ENCODE measurements around the gene SSBP2. TPM values are rescaled to one million over a fixed set of nuclear protein-coding genes. Genes with fewer than 3 reads are reported as not detected.

The SSBP2 gene
- polyA plus RNA-seq, 1 donor, result 63.5 TPM

GRCh38 chr5:81579262-81579924 lies 171.5 kb downstream of the SSBP2 start:
- DNase-seq, result no peak

DNA sequence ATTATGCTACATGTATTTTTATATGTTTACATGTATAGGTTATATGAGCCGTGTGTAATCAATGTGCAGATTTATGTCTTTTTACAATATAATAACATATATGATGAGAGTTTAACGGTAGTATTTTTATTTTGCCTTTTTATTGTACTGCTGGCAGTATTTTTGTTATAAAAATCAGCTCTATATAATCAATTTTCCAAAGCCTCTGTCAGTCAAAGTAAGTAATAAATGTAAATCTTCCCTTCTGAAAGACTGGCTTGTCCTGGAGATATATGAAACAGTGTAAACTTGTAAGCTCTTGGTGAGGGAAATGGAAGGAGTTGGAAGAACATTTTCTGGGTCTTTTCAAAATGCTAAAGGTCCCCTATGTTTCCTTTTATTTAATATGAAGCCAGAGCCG lies 173.8 kb downstream of the SSBP2 start:
- DNase-seq, result no peak

DNA sequence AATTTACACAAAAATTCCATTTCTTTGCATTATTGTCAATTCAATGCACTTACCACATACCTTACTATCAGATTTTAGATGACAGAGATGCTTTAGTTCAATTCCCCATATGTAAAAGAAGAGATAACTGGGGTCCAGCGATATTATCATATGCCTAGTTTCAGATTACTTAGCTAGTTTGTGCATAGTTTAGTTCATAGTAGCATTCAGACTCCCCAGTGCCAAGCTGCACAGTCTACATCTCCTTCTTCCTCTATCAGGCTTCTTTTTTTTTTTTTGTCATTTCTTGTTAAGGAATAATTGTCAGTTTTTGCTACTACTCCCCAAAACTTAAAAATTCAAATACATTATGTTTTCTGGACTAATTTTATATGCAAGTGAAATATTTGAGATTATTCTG lies 175.0 kb downstream of the SSBP2 start:
- DNase-seq, result no peak

DNA sequence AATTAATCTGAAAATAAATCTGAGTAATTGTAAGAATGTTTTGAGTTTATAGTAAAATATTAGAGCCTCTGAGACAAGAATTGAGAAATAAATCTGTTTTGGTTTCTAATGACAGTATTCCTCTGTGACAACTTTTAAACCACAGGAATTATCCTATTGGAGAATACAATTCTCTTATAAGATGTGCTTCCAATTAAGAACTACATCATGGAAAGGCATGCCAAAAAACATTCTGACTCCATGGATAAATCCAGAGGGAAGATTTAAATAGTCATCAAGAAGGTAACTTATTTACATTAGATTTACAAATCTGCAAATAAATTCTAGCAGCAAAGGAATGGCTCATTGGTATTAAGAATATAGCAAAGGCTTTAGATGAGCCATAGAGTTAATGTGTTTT lies 178.7 kb downstream of the SSBP2 start:
- peak; percentile 31 for DNase-seq

- no peak for DNase-seq
Measured at GRCh38 chr5:81558188-81558587, 192.7 kb downstream of the SSBP2 start.

DNA sequence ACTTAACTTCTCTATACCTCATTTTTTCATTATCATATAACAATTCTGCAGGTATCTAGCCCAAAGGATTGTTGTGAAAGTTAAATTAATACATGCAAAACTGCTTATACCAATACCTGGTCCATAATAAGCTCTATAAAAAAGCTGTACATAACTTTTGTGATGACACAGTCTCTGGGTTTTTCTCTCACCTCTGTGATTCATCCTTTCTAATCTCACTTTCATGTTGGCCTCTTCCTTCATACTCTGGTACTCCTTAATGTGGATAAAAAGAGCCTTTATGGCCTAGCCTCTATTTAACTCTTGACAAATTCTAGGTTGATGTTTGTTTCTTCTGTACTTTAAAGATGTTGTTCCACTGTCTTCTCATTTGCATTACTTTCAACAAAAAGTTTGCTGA lies 194.1 kb downstream of the SSBP2 start:
- DNase-seq, result no peak

GRCh38 chr5:81555865-81556264 lies 195.0 kb downstream of the SSBP2 start:
- no peak for DNase-seq

DNA sequence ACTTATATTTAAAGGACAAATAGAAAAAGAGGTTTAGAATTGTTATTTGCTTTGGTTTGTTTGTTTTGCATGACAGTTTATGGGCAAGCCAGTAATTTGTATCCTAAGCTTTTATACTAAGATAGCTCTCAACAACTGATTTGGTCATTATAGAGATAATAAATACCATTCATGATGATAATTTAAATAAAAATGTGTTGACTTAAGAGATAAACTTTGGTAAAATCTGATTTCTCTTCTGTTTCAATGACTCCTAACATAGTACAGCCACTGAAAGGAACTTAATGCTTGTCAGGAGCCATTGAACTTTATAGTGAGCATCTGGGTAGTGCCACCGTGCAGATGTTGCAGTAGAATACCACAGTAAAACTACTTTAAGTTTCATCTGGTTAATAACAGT lies 196.2 kb downstream of the SSBP2 start:
- DNase-seq, result no peak

DNA sequence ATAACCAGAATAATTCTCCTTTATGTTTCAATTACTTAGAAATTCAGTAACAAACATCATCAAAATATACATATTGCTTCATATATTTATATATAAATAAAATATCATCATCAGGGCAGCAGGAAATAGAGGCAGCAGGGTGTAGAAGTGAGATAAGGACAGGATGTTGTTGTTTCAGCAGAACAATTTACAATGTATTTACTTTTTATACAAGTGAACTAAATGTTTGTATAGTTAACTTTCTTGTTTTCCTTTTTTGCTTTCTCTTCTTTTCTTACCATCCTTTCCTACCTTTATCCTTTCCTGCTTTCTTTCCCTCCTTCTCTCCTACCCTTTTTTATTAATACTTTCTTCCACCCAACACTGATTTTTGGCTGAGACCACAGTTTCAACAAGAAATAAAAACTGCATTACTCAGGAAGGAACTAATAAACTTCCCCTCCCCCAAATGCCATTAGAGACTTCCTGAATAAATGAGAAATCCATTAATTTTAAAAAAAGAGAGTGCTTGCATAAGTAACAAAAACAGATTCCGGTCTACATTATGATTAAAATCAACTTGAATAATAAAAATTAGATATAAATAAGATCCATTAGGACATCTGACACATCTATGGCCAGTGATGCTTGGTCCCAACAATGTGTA lies 197.2 kb downstream of the SSBP2 start:
- DNase-seq, result no peak

DNA sequence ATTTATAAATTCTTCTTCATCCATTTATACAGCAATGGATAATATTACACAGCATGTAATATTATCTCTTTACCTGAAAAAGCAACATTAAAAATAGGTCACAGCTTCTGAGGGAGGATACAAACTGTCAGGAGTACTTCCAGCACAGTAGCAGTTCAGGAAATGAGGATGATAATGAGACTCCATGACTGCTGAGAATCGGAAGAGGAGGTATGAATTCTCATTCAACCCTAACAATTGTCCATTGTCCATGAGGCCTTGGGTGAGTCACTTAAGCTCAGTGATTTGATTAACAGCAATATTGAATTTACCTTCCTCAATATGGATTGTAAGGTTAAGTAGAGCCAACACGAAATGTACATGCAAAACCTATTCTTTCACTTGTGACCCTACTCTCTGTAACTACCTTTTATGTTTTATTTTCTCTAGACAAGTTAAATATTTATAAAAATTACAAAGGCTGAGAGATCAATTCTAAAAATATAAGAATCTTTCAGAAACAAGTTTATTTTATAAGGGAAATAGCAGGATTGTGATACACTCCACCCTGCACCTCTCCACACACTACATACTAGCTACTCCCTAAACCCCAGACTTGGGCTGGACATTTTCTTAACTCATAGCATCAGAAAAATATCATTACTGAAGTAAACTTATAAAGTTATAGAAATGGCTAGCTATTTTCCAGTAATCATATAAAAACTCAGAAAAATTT lies 197.9 kb downstream of the SSBP2 start:
- DNase-seq, result no peak

DNA sequence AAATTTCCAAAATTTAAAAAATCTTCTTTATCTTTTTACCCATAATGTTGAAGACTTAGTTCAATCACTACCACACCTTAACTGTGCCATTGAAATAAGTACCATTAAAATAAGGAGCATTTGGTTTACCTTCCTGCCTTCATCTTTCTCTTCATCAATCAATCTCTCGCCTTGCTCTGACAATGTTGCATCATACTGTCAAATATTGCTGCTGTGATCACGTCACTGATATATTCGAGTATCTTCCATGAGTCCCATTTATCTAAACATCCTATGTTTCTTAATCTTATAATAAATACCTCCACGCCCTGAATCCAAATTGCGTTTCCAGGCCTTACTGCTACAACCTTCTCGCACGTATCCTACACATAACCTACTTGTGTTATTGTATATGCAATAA lies 201.8 kb downstream of the SSBP2 start:
- no peak for DNase-seq

DNA sequence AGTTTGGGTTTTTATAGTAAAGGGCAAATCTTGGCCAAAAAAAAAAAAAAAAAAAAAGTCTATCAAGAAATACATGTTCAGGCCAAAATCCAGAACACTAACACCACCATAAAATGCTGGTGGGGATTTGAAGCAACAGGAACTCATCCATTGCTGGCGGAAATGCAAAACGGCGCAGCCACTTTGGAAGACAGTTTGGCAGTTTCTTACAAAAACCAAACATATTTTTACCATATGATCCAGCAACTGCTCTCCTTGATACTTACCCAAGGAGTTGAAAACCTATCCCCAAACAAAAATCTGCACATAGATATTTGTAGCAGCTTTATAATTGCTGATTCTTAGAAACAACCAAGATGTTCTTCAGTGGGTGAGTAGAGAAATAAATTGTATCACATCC lies 203.9 kb downstream of the SSBP2 start:
- DNase-seq, result no peak

DNA sequence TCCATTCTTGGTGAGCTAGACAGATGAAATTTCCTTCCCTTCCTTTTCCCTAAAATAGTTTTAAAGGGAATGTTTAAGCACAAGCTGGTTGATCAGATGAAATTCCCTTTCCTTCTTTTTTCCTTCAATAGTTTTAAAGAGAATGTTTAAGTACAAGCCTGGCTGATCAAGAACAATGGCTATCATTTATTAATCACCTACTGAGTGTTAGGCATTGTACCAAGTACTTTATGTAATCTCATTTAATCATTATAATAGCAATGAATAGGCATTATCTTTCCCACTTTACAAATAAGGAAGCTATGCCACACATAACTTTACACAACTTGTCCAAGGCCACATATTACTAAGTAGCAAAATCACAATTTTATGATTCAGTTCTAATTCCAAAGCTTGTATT lies 205.0 kb downstream of the SSBP2 start:
- no peak for DNase-seq

GRCh38 chr5:81544351-81545018 lies 206.4 kb downstream of the SSBP2 start:
- DNase-seq, result no peak

GRCh38 chr5:81542242-81542641 lies 208.7 kb downstream of the SSBP2 start:
- DNase-seq, result no peak

DNA sequence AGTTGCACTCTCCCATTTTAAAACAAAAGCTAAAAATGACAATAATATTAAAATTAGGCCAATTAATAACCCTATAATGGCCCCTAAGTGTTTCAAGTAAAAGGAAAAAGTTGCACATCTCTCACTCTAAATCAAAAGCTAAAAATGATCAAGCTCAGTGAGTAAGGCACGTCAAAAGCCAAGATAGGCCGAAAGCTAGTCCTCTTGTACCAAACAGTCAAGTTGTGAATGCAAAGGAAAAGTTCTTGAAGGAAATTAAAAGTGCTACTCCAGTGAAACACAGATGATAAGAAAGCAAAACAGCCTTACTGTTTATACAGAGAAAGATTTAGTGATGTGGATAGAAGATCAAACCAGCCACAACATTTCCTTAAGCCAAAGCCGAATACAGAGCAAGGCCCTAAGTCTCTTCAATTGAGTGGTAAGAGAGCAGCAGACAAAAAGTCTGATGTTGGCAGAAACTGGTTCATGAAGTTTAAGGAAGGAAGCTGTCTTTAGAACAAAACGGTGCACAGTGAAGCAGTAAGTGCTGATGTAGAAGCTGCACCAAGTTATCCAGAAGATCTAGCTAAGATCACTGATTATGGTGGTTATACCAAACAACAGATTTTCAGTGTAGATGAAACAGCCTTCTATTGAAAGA lies 212.9 kb downstream of the SSBP2 start:
- DNase-seq, result no peak

DNA sequence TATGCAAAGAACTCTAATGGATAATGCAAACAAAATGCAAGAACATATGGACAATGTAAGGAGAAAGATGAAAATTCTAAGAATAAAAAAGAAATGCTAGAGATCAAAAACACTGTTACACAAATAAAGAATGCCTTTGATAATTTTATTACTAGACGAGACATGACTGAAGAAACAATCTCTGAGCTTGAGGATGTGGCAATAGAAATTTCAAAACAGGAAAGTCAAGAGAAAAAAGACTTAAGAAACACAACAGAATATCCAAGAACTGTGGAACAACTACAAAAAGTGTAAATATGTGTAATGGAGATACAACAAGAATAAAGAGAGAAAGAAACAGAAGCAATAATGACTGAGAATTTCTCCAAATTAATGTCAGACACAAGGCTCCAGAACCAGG lies 216.5 kb downstream of the SSBP2 start:
- DNase-seq, result no peak

DNA sequence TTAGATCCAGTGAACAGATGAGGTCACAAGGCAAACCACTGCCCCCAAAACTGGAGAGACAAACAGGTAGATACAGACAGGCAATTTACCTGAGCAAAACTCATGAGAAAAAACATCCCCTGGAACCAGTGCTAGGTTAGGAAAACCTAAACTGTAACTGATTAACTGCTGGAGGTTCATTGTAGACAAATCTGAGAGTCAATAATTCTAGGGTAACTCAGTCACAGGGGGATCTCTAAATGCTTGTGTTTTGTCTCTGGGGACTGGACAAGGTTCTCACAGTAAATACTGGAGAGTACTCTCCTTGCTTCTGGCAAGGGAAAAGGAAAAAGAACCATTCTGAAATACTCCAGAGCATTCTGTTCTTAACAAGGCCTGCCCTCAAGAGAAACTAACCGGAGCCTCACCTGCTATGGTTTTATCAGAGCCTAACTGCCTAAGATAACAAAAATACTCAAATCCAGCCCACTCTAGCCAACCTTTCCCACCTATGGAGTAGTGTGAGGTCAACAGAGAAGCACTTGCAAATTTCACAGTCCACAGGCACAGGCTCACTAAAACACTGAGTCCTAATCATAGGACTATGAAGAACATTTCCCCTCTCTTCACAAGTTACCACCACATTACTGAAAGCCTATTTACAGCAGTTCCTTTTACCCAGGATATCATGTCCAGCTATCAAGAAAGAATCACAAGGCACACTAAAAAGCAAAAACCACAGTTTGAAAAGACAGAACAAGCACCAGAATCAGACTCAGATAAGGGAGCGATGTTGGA lies 217.1 kb downstream of the SSBP2 start:
- DNase-seq, result no peak

DNA sequence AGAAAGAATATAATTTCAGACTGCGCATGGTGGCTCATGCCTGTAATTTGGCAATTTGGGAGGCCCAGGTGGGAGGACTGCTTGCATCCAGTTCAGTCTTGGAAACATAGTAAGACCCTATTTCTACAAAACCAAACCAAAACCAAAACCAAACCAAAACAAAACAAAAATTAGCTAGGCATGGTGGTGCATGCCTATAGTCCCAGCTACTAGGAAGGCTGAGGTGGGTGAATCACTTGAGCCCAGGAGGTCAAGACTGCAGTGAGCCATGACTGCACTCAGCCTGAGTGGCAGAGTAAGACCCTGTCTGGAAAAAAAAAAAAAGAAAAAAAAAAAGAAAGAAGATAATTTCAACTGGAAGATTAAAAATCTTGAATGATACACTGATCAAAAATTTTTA lies 220.0 kb downstream of the SSBP2 start:
- no peak for DNase-seq

GRCh38 chr5:81525690-81526089 lies 225.2 kb downstream of the SSBP2 start:
- no peak for DNase-seq

- DNase-seq, result no peak
Measured at GRCh38 chr5:81524015-81524414, 226.9 kb downstream of the SSBP2 start.

- no peak for DNase-seq
Measured at GRCh38 chr5:81522571-81522970, 228.3 kb downstream of the SSBP2 start.
